Measurements from ENCODE around the gene SPDEF. TPM values are rescaled to one million over a fixed set of nuclear protein-coding genes. Genes with fewer than 3 reads are reported as not detected.

The SPDEF gene
- polyA plus RNA-seq, 1 donor (not counting 4 experiments of a cell fraction or from before 2014, with no cell fraction given), result 0.03 TPM

GRCh38 chr6:34581561-34581920, 25.4 kb upstream of the SPDEF start:
- DNase-seq (ENCODE audit: low read depth, low spot score) (no peak), FAIRE-seq (no peak)
- H3K79me2 ChIP-seq (ENCODE audit: control insufficient read depth, insufficient read depth, low read length), result no peaks in the 10 kb centered on the region
- H3K27ac ChIP-seq (ENCODE audit: control insufficient read depth, insufficient read depth, low read length), result no peak overlapping the region
- H3K4me2 ChIP-seq (ENCODE audit: control insufficient read depth, extremely low read depth, insufficient read depth, low read depth, low read length), result no peak overlapping the region
- no peaks in the 10 kb centered on the region for H3K4me1 ChIP-seq (ENCODE audit: control insufficient read depth, extremely low read depth, insufficient read depth, low read length)
- H2AFZ ChIP-seq (ENCODE audit: control insufficient read depth, low read length), result no peak overlapping the region
- H3K36me3 ChIP-seq (ENCODE audit: control insufficient read depth in 2 of 2, extremely low read depth in 1 of 2, insufficient read depth in 2 of 2, low read length in 2 of 2), result peaks cover 0 to 10% of the 10 kb centered on the region in 2 experiments
- H3K9me3 ChIP-seq (ENCODE audit: control insufficient read depth, low read depth, low read length), result no peaks in the 10 kb centered on the region
- H3K9ac ChIP-seq (ENCODE audit: control insufficient read depth, extremely low read depth, insufficient read depth, low read length), result no peak overlapping the region
- no peaks in the 10 kb centered on the region for H3K9me1 ChIP-seq (ENCODE audit: control insufficient read depth, extremely low read depth, insufficient read depth, low read length)
- dilution Hi-C loops (cut with MboI; ENCODE audit: extremely low pct_ligation_motif_present, low sequenced_read_pairs), result no loop called here
- H4K20me1 ChIP-seq (ENCODE audit: control insufficient read depth, extremely low read depth, insufficient read depth, low read length), result no peaks in the 10 kb centered on the region
- no peak for TF ChIP-seq EZH2 (IDR thresholded peaks at IDR 0.05; ENCODE audit: low read length)
- TF ChIP-seq, protein P1, sequence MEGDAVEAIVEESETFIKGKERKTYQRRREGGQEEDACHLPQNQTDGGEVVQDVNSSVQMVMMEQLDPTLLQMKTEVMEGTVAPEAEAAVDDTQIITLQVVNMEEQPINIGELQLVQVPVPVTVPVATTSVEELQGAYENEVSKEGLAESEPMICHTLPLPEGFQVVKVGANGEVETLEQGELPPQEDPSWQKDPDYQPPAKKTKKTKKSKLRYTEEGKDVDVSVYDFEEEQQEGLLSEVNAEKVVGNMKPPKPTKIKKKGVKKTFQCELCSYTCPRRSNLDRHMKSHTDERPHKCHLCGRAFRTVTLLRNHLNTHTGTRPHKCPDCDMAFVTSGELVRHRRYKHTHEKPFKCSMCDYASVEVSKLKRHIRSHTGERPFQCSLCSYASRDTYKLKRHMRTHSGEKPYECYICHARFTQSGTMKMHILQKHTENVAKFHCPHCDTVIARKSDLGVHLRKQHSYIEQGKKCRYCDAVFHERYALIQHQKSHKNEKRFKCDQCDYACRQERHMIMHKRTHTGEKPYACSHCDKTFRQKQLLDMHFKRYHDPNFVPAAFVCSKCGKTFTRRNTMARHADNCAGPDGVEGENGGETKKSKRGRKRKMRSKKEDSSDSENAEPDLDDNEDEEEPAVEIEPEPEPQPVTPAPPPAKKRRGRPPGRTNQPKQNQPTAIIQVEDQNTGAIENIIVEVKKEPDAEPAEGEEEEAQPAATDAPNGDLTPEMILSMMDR (optimal IDR thresholded peaks at IDR 0.05 in 1 of 3, IDR thresholded peaks at IDR 0.05 in 1 of 3, conservative IDR thresholded peaks at IDR 0.05 in 1 of 3; ENCODE audit: extremely low read depth in 1 of 3, insufficient read depth in 2 of 3, low read length in 3 of 3), result no peak
- no peak overlapping the region for H3K4me3 ChIP-seq (ENCODE audit: control insufficient read depth in 2 of 3, extremely low read depth in 1 of 3, insufficient read depth in 2 of 3, low read depth in 1 of 3, low read length in 3 of 3)
- no peaks in the 10 kb centered on the region for H3K27me3 ChIP-seq (ENCODE audit: control insufficient read depth, extremely low read depth, insufficient read depth, low read length)

- H3K4me1 ChIP-seq (ENCODE audit: control insufficient read depth, extremely low read depth, insufficient read depth, low read length), result no peaks in the 10 kb centered on the region
- H3K27ac ChIP-seq (ENCODE audit: control insufficient read depth, insufficient read depth, low read length), result no peak overlapping the region
- H3K36me3 ChIP-seq (ENCODE audit: control insufficient read depth in 2 of 2, extremely low read depth in 1 of 2, insufficient read depth in 2 of 2, low read length in 2 of 2), result peaks cover 0 to 8% of the 10 kb centered on the region in 2 experiments
- no peaks in the 10 kb centered on the region for H3K79me2 ChIP-seq (ENCODE audit: control insufficient read depth, insufficient read depth, low read length)
- no peaks in the 10 kb centered on the region for H4K20me1 ChIP-seq (ENCODE audit: control insufficient read depth, extremely low read depth, insufficient read depth, low read length)
- dilution Hi-C loops (cut with MboI; ENCODE audit: extremely low pct_ligation_motif_present, low sequenced_read_pairs), result no loop called here
- H3K4me2 ChIP-seq (ENCODE audit: control insufficient read depth, extremely low read depth, insufficient read depth, low read depth, low read length), result no peak overlapping the region
- H3K4me3 ChIP-seq (ENCODE audit: control insufficient read depth in 2 of 3, extremely low read depth in 1 of 3, insufficient read depth in 2 of 3, low read depth in 1 of 3, low read length in 3 of 3), result no peak overlapping the region
- H3K9me1 ChIP-seq (ENCODE audit: control insufficient read depth, extremely low read depth, insufficient read depth, low read length), result no peaks in the 10 kb centered on the region
- no peak for DNase-seq (ENCODE audit: low read depth, low spot score)
- FAIRE-seq, result no peak
- no peak overlapping the region for H2AFZ ChIP-seq (ENCODE audit: control insufficient read depth, low read length)
- no peak overlapping the region for H3K9ac ChIP-seq (ENCODE audit: control insufficient read depth, extremely low read depth, insufficient read depth, low read length)
- H3K9me3 ChIP-seq (ENCODE audit: control insufficient read depth, low read depth, low read length), result no peaks in the 10 kb centered on the region
- no peaks in the 10 kb centered on the region for H3K27me3 ChIP-seq (ENCODE audit: control insufficient read depth, extremely low read depth, insufficient read depth, low read length)
- no peak for TF ChIP-seq EZH2 (IDR thresholded peaks at IDR 0.05; ENCODE audit: low read length)
- TF ChIP-seq, protein P1 (optimal IDR thresholded peaks at IDR 0.05 in 1 of 3, IDR thresholded peaks at IDR 0.05 in 1 of 3, conservative IDR thresholded peaks at IDR 0.05 in 1 of 3; ENCODE audit: extremely low read depth in 1 of 3, insufficient read depth in 2 of 3, low read length in 3 of 3), result no peak
Observed at GRCh38 chr6:34580707-34581560, 24.8 kb upstream of the SPDEF start.
